ENCODE measurements around the gene FAM186B.
A peak's percentile ranks its signal among the peaks of the same experiment; 100 is the strongest.

Gene FAM186B

GRCh38 chr12:49632401-49632800 is 27.0 kb upstream of the FAM186B start:
- no peak overlapping the region for H3K4me3 ChIP-seq (ENCODE audit: low read depth in 1 of 2, low read length in 2 of 2)
- H3K4me1 ChIP-seq (ENCODE audit: insufficient read depth, low read length) = peaks cover 8% of the 10 kb centered on the region; the same call in 1 of the 2 replicates
- DNase-seq = no peak
- H3K36me3 ChIP-seq (ENCODE audit: insufficient read depth, low read length) = no peaks in the 10 kb centered on the region
- H3K9me3 ChIP-seq (ENCODE audit: insufficient read depth, low read length, severe bottlenecking) = no peaks in the 10 kb centered on the region
- TF ChIP-seq, protein P1, sequence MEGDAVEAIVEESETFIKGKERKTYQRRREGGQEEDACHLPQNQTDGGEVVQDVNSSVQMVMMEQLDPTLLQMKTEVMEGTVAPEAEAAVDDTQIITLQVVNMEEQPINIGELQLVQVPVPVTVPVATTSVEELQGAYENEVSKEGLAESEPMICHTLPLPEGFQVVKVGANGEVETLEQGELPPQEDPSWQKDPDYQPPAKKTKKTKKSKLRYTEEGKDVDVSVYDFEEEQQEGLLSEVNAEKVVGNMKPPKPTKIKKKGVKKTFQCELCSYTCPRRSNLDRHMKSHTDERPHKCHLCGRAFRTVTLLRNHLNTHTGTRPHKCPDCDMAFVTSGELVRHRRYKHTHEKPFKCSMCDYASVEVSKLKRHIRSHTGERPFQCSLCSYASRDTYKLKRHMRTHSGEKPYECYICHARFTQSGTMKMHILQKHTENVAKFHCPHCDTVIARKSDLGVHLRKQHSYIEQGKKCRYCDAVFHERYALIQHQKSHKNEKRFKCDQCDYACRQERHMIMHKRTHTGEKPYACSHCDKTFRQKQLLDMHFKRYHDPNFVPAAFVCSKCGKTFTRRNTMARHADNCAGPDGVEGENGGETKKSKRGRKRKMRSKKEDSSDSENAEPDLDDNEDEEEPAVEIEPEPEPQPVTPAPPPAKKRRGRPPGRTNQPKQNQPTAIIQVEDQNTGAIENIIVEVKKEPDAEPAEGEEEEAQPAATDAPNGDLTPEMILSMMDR (IDR thresholded peaks at IDR 0.05; ENCODE audit: borderline replicate concordance, extremely low read depth, low read length, poor library complexity, severe bottlenecking) = no peak
- TF ChIP-seq EZH2 (IDR thresholded peaks at IDR 0.05; ENCODE audit: borderline replicate concordance, low read depth, low read length, severe bottlenecking) = no peak
- H3K27me3 ChIP-seq (ENCODE audit: insufficient read depth, low read length, poor library complexity) = peaks cover 5% of the 10 kb centered on the region
- ATAC-seq (ENCODE audit: insufficient read depth, low read depth) = no peak
- H2AFZ ChIP-seq (ENCODE audit: low read depth, low read length) = no peak overlapping the region
- H3K79me2 ChIP-seq (ENCODE audit: insufficient read depth, low read length) = no peaks in the 10 kb centered on the region
- no peak overlapping the region for H3K27ac ChIP-seq (ENCODE audit: low read length)
- no peaks in the 10 kb centered on the region; the same call in 1 of the 2 replicates for H4K20me1 ChIP-seq (ENCODE audit: insufficient read depth, low read length)
- no peak overlapping the region for H3K9ac ChIP-seq (ENCODE audit: low read depth, low read length)
- no peak overlapping the region for H3K4me2 ChIP-seq (ENCODE audit: insufficient read depth, low read length)

- no peak overlapping the region for H2AFZ ChIP-seq (ENCODE audit: low read depth, low read length)
- ATAC-seq (ENCODE audit: insufficient read depth, low read depth) = no peak
- DNase-seq = no peak
- no peaks in the 10 kb centered on the region for H3K36me3 ChIP-seq (ENCODE audit: insufficient read depth, low read length)
- H3K4me2 ChIP-seq (ENCODE audit: insufficient read depth, low read length) = no peak overlapping the region
- H3K79me2 ChIP-seq (ENCODE audit: insufficient read depth, low read length) = no peaks in the 10 kb centered on the region
- H3K9ac ChIP-seq (ENCODE audit: low read depth, low read length) = no peak overlapping the region
- H3K27me3 ChIP-seq (ENCODE audit: insufficient read depth, low read length, poor library complexity) = peaks cover 5% of the 10 kb centered on the region
- H3K27ac ChIP-seq (ENCODE audit: low read length) = no peak overlapping the region
- H3K9me3 ChIP-seq (ENCODE audit: insufficient read depth, low read length, severe bottlenecking) = no peaks in the 10 kb centered on the region
- H3K4me3 ChIP-seq (ENCODE audit: low read depth in 1 of 2, low read length in 2 of 2) = no peak overlapping the region
- TF ChIP-seq EZH2 (IDR thresholded peaks at IDR 0.05; ENCODE audit: borderline replicate concordance, low read depth, low read length, severe bottlenecking) = no peak
- TF ChIP-seq, protein P1 (IDR thresholded peaks at IDR 0.05; ENCODE audit: borderline replicate concordance, extremely low read depth, low read length, poor library complexity, severe bottlenecking) = peak; percentile 20
- H4K20me1 ChIP-seq (ENCODE audit: insufficient read depth, low read length) = no peaks in the 10 kb centered on the region; the same call in 1 of the 2 replicates
- no peaks in the 10 kb centered on the region for H3K4me1 ChIP-seq (ENCODE audit: insufficient read depth, low read length)
Observed at GRCh38 chr12:49631336-49631907, 26.0 kb upstream of the FAM186B start.

- H3K4me1 ChIP-seq (ENCODE audit: insufficient read depth, low read length) = peaks cover 6% of the 10 kb centered on the region
- no peaks in the 10 kb centered on the region for H3K36me3 ChIP-seq (ENCODE audit: insufficient read depth, low read length)
- no peak overlapping the region for H3K27ac ChIP-seq (ENCODE audit: low read length)
- H3K4me2 ChIP-seq (ENCODE audit: insufficient read depth, low read length) = no peak overlapping the region
- DNase-seq = no peak
- no peak overlapping the region for H3K9ac ChIP-seq (ENCODE audit: low read depth, low read length)
- H3K27me3 ChIP-seq (ENCODE audit: insufficient read depth, low read length, poor library complexity) = peaks cover 5% of the 10 kb centered on the region
- no peaks in the 10 kb centered on the region for H4K20me1 ChIP-seq (ENCODE audit: insufficient read depth, low read length)
- H3K79me2 ChIP-seq (ENCODE audit: insufficient read depth, low read length) = no peaks in the 10 kb centered on the region
- TF ChIP-seq EZH2 (IDR thresholded peaks at IDR 0.05; ENCODE audit: borderline replicate concordance, low read depth, low read length, severe bottlenecking) = no peak
- TF ChIP-seq, protein P1 (IDR thresholded peaks at IDR 0.05; ENCODE audit: borderline replicate concordance, extremely low read depth, low read length, poor library complexity, severe bottlenecking) = no peak
- ATAC-seq (ENCODE audit: insufficient read depth, low read depth) = no peak
- H3K4me3 ChIP-seq (ENCODE audit: low read depth in 1 of 2, low read length in 2 of 2) = no peak overlapping the region
- H3K9me3 ChIP-seq (ENCODE audit: insufficient read depth, low read length, severe bottlenecking) = no peaks in the 10 kb centered on the region
- H2AFZ ChIP-seq (ENCODE audit: low read depth, low read length) = no peak overlapping the region
Observed at GRCh38 chr12:49627752-49628360, 22.4 kb upstream of the FAM186B start.
